Measurements from ENCODE around the gene OSTN.
"Not testable (repeated sequence)": the region's sequence is repeated elsewhere in the genome, so short reads cannot be mapped to it uniquely, and the experiment has no call there.

OSTN gene

GRCh38 chr3:191268737-191269136 lies 69.7 kb downstream of the OSTN start:
- no peak for DNase-seq (ENCODE audit: low spot score)

GRCh38 chr3:191269289-191270085 lies 70.4 kb downstream of the OSTN start:
- no peak for DNase-seq (ENCODE audit: low spot score)

- DNase-seq (ENCODE audit: low spot score) = not testable (repeated sequence)
These were observed 76.2 kb downstream of the OSTN start for GRCh38 chr3:191275244-191275643.

- DNase-seq (ENCODE audit: low spot score) = no peak
These were observed 76.7 kb downstream of the OSTN start for GRCh38 chr3:191275751-191276150.

GRCh38 chr3:191280111-191280510 lies 81.1 kb downstream of the OSTN start:
- no peak for DNase-seq (ENCODE audit: low spot score)

- DNase-seq (ENCODE audit: low spot score) = no peak
These were observed 81.8 kb downstream of the OSTN start for GRCh38 chr3:191280882-191281281.

GRCh38 chr3:191282251-191283185 lies 83.5 kb downstream of the OSTN start:
- no peak for DNase-seq (ENCODE audit: low spot score)

GRCh38 chr3:191283400-191283799 lies 84.4 kb downstream of the OSTN start:
- DNase-seq (ENCODE audit: low spot score) = no peak

- peak; percentile 20 for DNase-seq (ENCODE audit: low spot score)
These were observed 91.4 kb downstream of the OSTN start for GRCh38 chr3:191290311-191291025.

- DNase-seq (ENCODE audit: low spot score) = no peak
These were observed 93.4 kb downstream of the OSTN start for GRCh38 chr3:191292243-191293015.

GRCh38 chr3:191294291-191294690 lies 95.2 kb downstream of the OSTN start:
- no peak for DNase-seq (ENCODE audit: low spot score)

GRCh38 chr3:191296041-191296541 lies 97.0 kb downstream of the OSTN start:
- no peak for DNase-seq (ENCODE audit: low spot score)

- no peak for DNase-seq (ENCODE audit: low spot score)
These were observed 99.8 kb downstream of the OSTN start for GRCh38 chr3:191298846-191299245.

- no peak for DNase-seq (ENCODE audit: low spot score)
These were observed 101.4 kb downstream of the OSTN start for GRCh38 chr3:191300422-191300821.

GRCh38 chr3:191301017-191301416 lies 102.0 kb downstream of the OSTN start:
- DNase-seq (ENCODE audit: low spot score) = no peak

GRCh38 chr3:191301782-191302411 lies 102.9 kb downstream of the OSTN start:
- no peak for DNase-seq (ENCODE audit: low spot score)

- DNase-seq (ENCODE audit: low spot score) = no peak
These were observed 103.4 kb downstream of the OSTN start for GRCh38 chr3:191302451-191302850.

- DNase-seq (ENCODE audit: low spot score) = peak; percentile 6
These were observed 104.6 kb downstream of the OSTN start for GRCh38 chr3:191303596-191303995.

GRCh38 chr3:191306428-191306827 lies 107.4 kb downstream of the OSTN start:
- no peak for DNase-seq (ENCODE audit: low spot score)

GRCh38 chr3:191307341-191307740 lies 108.3 kb downstream of the OSTN start:
- no peak for DNase-seq (ENCODE audit: low spot score)

- no peak for DNase-seq (ENCODE audit: low spot score)
These were observed 114.3 kb downstream of the OSTN start for GRCh38 chr3:191313296-191313695.
